Renal pelvis (tissue), 12 donors: ENCODE data around the gene RPTOR. TPM values are rescaled to one million over a fixed set of nuclear protein-coding genes. Genes with fewer than 3 reads are reported as not detected.
A peak's percentile ranks its signal among the peaks of the same experiment; 100 is the strongest.
"Not testable (repeated sequence)": the region's sequence is repeated elsewhere in the genome, so short reads cannot be mapped to it uniquely, and the experiment has no call there.

Experiments used
- DNase-seq: peaks from one replicate; pipeline ENCODE4 v3.0.0-alpha.2; 2013
- long read RNA-seq, 16 experiments: transcript quantifications; one replicate each; lab custom pipeline, GENCODE V29; 2026
- polyA plus RNA-seq, 3 donors: library from polyadenylated mRNA; unstranded; fragments of 120-200 nt; gene quantifications; one replicate each; pipeline ENCODE4 v1.2.1, GENCODE V29; 2013; ENCODE audit not compliant: insufficient read length in 3 of 3

Gene RPTOR, protein sequence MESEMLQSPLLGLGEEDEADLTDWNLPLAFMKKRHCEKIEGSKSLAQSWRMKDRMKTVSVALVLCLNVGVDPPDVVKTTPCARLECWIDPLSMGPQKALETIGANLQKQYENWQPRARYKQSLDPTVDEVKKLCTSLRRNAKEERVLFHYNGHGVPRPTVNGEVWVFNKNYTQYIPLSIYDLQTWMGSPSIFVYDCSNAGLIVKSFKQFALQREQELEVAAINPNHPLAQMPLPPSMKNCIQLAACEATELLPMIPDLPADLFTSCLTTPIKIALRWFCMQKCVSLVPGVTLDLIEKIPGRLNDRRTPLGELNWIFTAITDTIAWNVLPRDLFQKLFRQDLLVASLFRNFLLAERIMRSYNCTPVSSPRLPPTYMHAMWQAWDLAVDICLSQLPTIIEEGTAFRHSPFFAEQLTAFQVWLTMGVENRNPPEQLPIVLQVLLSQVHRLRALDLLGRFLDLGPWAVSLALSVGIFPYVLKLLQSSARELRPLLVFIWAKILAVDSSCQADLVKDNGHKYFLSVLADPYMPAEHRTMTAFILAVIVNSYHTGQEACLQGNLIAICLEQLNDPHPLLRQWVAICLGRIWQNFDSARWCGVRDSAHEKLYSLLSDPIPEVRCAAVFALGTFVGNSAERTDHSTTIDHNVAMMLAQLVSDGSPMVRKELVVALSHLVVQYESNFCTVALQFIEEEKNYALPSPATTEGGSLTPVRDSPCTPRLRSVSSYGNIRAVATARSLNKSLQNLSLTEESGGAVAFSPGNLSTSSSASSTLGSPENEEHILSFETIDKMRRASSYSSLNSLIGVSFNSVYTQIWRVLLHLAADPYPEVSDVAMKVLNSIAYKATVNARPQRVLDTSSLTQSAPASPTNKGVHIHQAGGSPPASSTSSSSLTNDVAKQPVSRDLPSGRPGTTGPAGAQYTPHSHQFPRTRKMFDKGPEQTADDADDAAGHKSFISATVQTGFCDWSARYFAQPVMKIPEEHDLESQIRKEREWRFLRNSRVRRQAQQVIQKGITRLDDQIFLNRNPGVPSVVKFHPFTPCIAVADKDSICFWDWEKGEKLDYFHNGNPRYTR (N-terminal part only)
- 10 to 100 TPM; 20.7 to 25.0 (median 22.9) TPM for polyA plus RNA-seq
- long read RNA-seq, donor 1, partial matches to known transcripts = 0 of 1 reads
- long read RNA-seq, donor 1, other reads (novel, unspliced or antisense) = 0 of 1 reads
- long read RNA-seq, donor 2 = 0 reads
- long read RNA-seq, donor 3 = 0 reads
- long read RNA-seq, donor 4 = 0 reads
- long read RNA-seq, donor 5 = 0 reads
- long read RNA-seq, donor 6, partial matches to known transcripts = 0 of 1 reads
- long read RNA-seq, donor 6, other reads (novel, unspliced or antisense) = 0 of 1 reads
- long read RNA-seq, donor 7, full-length matches to known transcripts = 1 of 1 reads
- long read RNA-seq, donor 7, partial matches to known transcripts = 0 of 1 reads
- long read RNA-seq, donor 7, other reads (novel, unspliced or antisense) = 0 of 1 reads
- long read RNA-seq, donor 8 = 0 reads
- long read RNA-seq, donor 9, partial matches to known transcripts = 0 of 1 reads
- long read RNA-seq, donor 9, other reads (novel, unspliced or antisense) = 0 of 1 reads
- long read RNA-seq, donor 10, partial matches to known transcripts = 0 of 1 reads
- long read RNA-seq, donor 10, other reads (novel, unspliced or antisense) = 0 of 1 reads
- long read RNA-seq, donor 11, partial matches to known transcripts = 0 of 2 reads
- long read RNA-seq, donor 11, other reads (novel, unspliced or antisense) = 0 of 2 reads
- long read RNA-seq, donor 12, full-length matches to known transcripts = 2 of 2 reads
- long read RNA-seq, donor 12, partial matches to known transcripts = 0 of 2 reads
- long read RNA-seq, donor 12, other reads (novel, unspliced or antisense) = 0 of 2 reads
- long read RNA-seq, donor 13, partial matches to known transcripts = 0 of 1 reads
- long read RNA-seq, donor 13, other reads (novel, unspliced or antisense) = 0 of 1 reads
- long read RNA-seq, donor 14 = 0 reads
- long read RNA-seq, donor 15 = 0 reads
- long read RNA-seq, donor 16 = 0 reads

GRCh38 chr17:80544655-80545498 is at the start of gene RPTOR:
RPTOR (plus strand) TSS chr17:80544838; CDS start chr17:80545630, 792 bp downstream.
- peak; percentile 91 for DNase-seq

DNA sequence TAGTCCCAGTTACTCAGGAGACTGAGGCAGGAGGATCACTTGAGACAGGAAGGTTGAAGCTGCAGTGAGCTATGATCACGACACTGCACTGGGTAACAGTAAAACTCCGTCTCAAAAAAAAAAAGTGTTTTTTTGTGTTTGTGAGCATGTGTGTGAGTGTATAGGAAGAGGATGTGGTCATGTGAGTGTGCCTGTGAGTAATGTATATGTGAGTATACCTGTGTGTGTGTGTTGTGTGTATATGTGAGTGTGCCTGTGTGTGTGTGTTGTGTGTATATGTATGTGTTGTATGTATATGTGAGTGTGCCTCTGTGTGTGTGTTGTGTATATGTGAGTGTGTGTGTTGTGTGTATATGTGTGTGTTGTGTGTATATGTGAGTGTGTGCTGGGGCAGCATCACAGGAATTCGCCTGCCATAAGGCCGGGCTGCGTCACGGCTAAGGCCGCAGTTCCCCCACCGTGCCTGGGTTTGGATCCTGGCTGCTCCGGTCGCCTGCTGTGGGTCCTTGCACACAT is 46.9 kb upstream of the RPTOR start:
- DNase-seq = no peak

DNA sequence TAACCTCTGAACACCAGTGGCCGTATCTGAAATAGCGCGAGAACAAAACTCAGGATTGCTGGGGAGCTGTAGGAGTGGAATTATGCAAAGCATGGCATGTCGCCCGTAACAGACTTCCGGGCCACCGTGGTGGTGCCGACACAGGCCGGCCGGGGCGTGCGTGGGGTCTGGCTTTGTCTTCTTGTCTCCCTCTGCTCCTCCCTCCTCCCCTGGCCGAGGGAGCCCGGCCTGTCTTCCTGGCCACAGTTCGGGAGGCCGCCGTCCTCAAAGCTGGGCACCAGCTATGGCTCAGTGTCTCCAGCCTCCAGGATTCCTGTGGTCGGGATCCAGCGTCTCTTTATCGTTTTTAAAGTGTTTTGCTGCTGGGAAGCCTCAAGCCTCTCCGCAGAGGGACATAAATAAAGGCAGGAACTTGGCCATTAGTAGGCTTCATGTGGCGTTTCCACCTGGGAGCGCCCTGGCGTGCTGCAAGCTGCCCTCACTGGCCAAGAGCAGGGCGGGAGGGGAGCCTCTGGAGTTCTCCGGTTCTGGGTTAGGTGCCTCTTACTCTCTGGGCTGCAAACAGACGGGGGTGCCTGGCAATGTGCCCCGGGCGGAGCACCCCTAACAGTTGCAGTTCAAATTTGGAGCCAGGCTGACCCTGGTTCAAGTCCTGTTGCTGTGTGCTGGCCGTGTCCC is 46.3 kb upstream of the RPTOR start:
- no peak for DNase-seq

- no peak for DNase-seq
These were observed 45.7 kb upstream of the RPTOR start for GRCh38 chr17:80498920-80499410.

DNA sequence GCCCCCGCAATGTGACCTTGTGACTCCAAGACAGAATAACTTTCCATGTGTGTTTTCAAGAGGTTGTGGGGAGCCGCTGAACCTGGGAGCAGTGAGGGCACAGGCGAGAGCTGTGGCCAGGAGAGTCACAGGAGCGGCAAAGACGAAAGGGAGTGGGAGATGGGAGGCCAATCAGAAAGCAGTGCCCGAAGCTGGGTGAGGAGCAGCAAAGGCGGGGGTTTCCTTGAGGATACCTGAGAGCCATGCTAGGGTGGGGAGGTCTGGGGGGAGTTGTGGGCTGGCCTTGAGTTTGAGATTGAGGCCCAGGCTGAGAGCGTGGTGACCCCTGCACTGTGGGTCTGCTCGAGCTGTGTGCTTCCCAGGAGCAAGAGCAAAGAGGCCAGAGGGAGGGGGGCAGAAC is 45.1 kb upstream of the RPTOR start:
- no peak for DNase-seq

GRCh38 chr17:80499961-80500665 is 44.5 kb upstream of the RPTOR start:
- DNase-seq = no peak

DNA sequence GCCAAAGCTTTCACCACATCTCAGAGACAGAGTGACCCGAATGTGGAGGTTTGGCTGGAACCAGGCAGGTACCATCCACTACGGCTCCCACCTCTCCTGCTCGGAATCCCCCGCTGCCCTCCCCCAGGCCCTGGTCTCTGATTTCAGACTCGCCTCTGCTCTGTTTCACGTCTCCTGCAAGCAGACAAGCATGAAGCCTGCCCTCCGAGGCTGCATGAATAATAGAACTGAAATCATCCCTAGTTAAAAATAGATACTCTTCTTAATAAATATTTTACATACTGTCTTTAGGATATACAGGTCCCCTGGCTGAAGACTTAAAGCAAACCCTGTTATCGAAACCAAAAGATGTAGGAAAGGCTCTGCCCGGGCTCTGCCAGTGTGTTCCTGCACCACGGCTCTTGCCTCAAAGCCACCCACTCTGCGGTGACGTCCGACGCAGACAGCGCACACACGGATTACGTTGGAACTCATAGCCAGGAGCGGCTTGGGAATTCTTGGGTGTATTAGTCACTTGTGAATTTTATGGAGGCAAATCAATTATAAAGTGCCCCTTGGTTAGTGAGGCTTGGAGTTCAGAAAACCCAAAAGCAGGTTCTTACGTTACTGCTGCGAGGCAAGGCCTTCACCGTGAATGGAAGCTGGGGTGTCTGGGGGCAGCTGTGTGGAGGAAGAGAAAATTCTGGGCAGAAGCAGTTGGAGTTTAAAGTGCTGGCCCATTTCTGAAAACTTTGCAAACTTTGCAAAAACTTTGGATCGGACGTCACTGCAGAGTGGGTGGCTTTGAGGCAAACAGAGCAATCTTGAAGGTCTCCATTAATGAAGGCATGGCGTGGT is 42.7 kb upstream of the RPTOR start:
- DNase-seq = peak; percentile 47

DNA sequence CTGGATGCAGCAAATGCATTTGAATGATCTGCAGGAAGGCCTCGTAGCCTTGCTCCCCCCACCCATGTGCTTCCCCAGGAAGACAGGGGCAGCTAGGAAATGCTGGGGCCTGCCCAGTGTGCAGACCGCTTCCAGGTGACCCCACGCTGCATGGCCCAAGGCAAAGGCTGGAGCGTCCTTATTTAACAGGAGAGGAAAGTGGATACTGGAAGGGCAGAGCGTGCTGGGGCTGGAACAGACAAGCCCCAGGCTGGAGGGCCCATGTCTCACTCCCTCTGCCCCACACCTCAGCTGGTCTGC is 42.1 kb upstream of the RPTOR start:
- no peak for DNase-seq

DNA sequence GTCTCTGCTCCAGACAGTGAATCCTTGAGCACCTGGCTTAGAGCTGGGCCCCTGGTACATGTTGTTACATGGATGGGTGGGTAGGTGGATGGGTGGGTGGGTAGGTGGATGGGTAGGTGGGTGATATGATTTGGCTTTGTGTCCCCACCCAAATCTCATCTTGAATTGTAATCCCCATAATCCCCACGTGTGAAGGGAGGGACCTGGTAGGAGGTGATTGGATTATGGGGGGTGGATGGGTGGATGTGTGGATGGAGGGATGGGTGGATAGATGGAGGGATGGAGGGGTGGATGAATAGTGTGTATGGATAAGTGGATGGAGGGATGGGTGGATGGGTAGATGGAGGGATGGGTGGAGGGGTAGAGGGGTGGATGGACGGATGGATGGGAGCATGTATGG is 41.6 kb upstream of the RPTOR start:
- no peak for DNase-seq

- DNase-seq = no peak
These were observed 40.7 kb upstream of the RPTOR start for GRCh38 chr17:80503921-80504320.

- no peak for DNase-seq
These were observed 39.8 kb upstream of the RPTOR start for GRCh38 chr17:80504686-80505413.

DNA sequence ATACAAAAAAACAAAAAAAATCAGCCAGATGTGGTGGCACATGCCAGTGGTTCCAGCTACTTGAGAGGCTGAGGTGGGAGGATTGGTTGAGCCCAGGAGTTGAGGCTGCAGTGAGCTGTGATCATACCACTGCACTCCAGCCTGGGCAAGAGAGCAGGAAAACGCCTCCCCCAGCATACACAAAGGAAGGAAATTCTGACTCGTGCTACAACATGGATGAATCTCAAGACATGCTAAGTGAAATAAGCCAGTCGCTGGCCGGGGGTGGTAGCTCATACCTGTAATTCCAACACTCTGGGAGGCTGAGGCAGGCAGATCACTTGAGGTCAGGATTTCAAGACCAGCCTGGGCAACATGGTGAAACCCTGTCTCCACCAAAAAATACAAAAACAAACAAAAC is 37.5 kb upstream of the RPTOR start:
- not testable (repeated sequence) for DNase-seq

GRCh38 chr17:80507965-80508364 is 36.7 kb upstream of the RPTOR start:
- no peak for DNase-seq

GRCh38 chr17:80509311-80509710 is 35.3 kb upstream of the RPTOR start:
- DNase-seq = no peak

DNA sequence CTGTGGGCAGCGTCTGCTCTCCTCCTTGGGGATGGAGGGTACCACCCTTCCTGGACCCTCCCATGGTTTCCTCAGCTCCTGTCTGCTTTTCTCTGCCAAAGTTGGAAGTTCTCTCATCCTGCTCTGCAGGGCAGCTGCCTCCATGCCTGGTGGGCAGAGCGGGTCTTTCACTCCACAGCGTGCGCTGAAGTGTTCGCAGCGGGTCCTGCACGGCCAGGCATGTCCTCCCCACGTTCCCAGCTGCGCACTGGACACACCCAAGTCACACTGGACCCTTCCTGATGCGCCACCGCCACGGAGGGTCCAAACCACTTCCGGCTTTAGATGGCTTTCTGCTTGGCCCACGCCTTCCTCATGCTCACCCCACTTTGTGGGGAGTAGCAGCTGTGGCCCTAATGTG is 34.5 kb upstream of the RPTOR start:
- no peak for DNase-seq

GRCh38 chr17:80510772-80511171 is 33.9 kb upstream of the RPTOR start:
- no peak for DNase-seq
